GM13977 (cell line): ENCODE results near the gene R3HDM4.

Source experiments
- DNase-seq: peaks from one replicate; pipeline ENCODE4 v3.0.0; 2012; ENCODE audit warnings: low spot score
- in situ Hi-C: fragments of 300-500 bp; cut with MboI; formaldehyde crosslinking; loops from one replicate; pipeline ENCODE4 v1.12.0; 2022; ENCODE audit warnings: low sequenced_read_pairs, low pct_unique_long_range_greater_than_20kb, mixed read lengths, inconsistent platforms; ENCODE audit not compliant: unreplicated experiment
- TF ChIP-seq, protein P1 (sequence below): IDR thresholded peaks from 2 replicates; pipeline ENCODE4 v1.5.1; 2012; ENCODE audit warnings: mild to moderate bottlenecking, control low read depth; ENCODE audit not compliant: insufficient read depth; ENCODE audit errors: extremely low read depth, missing control alignments

R3HDM4 gene

GRCh38 chr19:941292-942132, 28.5 kb upstream of the R3HDM4 start:
- DNase-seq = no peak
- TF ChIP-seq, protein P1, sequence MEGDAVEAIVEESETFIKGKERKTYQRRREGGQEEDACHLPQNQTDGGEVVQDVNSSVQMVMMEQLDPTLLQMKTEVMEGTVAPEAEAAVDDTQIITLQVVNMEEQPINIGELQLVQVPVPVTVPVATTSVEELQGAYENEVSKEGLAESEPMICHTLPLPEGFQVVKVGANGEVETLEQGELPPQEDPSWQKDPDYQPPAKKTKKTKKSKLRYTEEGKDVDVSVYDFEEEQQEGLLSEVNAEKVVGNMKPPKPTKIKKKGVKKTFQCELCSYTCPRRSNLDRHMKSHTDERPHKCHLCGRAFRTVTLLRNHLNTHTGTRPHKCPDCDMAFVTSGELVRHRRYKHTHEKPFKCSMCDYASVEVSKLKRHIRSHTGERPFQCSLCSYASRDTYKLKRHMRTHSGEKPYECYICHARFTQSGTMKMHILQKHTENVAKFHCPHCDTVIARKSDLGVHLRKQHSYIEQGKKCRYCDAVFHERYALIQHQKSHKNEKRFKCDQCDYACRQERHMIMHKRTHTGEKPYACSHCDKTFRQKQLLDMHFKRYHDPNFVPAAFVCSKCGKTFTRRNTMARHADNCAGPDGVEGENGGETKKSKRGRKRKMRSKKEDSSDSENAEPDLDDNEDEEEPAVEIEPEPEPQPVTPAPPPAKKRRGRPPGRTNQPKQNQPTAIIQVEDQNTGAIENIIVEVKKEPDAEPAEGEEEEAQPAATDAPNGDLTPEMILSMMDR = no peak
- in situ Hi-C loops = no loop called here

DNA sequence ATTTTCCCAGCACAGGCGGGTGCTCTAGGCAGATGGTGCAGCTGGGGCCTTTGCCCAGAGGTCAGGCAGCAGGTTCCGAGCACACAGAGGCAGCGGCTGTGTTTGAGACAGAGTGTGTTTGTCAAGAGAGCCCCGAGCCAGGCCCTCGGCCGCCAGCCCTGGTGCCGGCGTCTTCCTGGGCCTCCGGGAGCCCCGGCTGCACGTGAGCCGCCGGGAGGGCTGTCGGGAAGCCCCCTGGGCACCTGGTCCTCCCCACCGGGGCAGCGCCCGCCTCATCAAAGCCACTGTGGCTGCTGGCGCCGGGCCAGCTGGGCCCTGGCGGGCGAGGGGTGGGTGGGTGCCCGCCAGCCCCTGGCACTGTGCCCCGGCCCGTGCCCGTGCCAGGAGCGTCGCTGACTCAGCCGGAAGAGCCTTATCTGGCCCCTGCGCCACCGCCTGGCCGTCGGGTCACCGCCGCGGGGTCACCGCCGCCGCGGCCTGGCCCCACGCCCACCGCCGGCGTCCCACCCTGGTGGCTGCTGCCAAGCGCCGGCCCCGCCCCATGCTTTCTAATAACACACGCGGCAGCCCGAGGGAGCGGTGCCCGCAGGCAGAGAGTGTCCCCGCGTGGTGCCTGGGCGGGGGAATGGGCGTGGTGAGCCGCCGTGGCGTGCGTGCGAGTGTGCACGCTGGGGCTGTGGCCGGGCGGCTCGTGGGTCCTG, 27.7 kb upstream of the R3HDM4 start:
- in situ Hi-C loops = no loop called here
- peak; percentile 54 for DNase-seq

DNA sequence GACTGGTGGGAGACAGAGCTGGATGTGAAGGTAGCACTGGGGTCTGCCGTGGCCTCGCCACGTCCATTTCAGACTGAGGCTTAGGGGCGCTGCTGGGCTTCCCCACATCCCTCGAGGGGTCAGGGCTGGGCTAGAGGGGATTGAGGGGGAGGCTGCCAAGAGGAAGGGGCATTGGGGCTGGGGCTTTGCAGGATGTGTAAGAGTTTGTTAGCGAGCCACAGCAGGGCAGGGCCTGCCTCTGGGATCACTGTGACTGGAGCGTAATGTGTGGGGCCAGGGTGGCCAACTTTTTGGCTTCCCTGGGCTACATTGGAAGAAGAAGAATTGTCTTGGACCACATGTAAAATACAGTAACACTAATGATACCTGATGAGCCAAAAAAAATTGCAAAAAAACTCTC, 26.9 kb upstream of the R3HDM4 start:
- TF ChIP-seq, protein P1 = no peak
- in situ Hi-C loops = no loop called here
- DNase-seq = no peak

More for the DNA sequence above, 27.7 kb upstream of the R3HDM4 start:
- TF ChIP-seq, protein P1 = peak; percentile 28

DNA sequence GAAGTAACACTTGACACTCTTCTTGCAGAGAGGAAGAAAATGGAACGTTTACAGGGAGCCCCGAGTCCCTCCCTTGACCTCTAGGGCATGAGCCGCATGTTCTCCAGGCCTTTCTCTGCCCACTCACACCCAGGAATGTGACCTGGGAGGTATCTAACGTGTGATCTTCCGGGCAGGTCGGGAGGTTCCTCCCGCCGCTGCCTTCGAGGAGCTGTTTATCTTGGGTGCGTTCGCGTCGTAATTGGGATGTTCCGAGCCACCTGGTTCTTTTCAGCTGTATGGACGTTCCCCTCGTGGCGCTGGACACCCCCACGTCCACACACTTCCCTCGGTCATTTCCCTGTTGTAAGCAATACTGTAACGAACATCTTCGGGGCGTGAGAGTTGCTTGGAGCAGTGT, 26.4 kb upstream of the R3HDM4 start:
- TF ChIP-seq, protein P1 = no peak
- DNase-seq = no peak
- in situ Hi-C loops = no loop called here

DNA sequence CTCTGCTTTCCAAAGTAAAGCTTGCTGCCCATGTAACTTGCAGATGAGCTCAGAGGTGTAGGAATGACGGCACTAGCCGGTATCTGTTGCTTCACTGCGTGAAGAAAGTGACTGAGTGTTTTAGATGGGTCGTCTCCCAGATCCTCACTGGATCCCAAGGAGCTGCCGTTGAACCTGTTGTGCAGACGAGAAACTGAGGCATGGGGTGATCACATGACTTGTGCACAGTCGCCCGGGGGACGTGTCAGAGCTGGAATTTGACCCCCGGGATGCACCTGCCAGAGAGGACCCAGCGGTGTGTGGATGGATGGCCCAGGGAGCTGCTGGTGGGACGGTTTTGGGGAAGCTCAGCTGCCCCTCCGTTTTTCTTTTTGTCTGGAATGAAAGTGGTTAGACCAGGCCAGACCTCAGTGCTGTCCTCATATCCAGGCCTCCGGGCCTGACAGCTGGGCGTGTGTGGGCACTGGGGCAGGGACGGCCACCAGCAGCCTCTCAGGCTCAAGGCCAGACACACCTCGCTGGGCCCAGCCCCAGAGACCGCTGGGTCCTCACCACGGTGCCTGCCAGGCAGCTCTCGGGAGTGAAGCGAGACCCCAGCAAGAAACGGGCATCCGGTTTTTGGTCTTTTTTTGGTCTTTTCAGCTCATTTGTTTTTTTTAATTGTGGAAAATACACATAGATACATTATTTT, 25.4 kb upstream of the R3HDM4 start:
- TF ChIP-seq, protein P1 = no peak
- in situ Hi-C loops = no loop called here
- DNase-seq = no peak

- TF ChIP-seq, protein P1 = no peak
- in situ Hi-C loops = no loop called here
- peak; percentile 74 for DNase-seq
Observed at GRCh38 chr19:937259-937694, 24.3 kb upstream of the R3HDM4 start.
